Measurements from ENCODE around the gene PDE4B. TPM values are rescaled to one million over a fixed set of nuclear protein-coding genes. Genes with fewer than 3 reads are reported as not detected.

Gene PDE4B
- polyA plus RNA-seq, 3 donors from 2014 or later: 7.4 to 25.1 (median 18.9) TPM

GRCh38 chr1:66214901-66215300 lies 422.2 kb downstream of the PDE4B start:
- no peak for DNase-seq
- H3K4me1 Mint-ChIP-seq: peaks cover 3 to 6% of the 10 kb centered on the region in 2 donors
- peaks cover 0 to 2% (median 2%) of the 10 kb centered on the region in 3 donors for H3K27me3 Mint-ChIP-seq (ENCODE audit: low read depth in 3 of 3)
- no peak overlapping the region for H3K27ac Mint-ChIP-seq
- no peak overlapping the region for H3K4me3 Mint-ChIP-seq
- H3K36me3 Mint-ChIP-seq: no peaks in the 10 kb centered on the region
- H3K9me3 Mint-ChIP-seq: no peaks in the 10 kb centered on the region

DNA sequence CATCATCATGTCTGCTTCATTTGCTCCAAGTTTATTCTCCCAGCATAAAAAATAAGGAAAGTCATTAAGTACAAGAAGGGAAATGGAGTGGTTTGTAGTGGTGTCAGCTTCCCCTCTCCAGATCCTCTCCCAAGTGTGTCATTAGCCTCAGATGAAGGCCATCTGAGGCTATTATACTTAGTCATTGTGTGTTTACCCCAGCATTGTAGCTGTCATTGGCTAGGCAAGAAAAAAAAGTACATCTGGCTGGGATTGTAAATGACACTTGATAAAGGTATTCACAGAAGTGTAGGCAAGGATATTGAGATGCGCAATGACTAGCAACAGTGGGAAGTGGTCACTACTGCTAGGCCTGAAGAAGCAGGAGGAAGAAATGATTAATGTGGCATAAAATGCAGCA lies 424.3 kb downstream of the PDE4B start:
- Mint-ChIP-seq H3K4me1 (peaks cover 3 to 6% of the 10 kb centered on the region in 2 donors), H3K9me3 (no peaks in the 10 kb centered on the region), H3K27me3 (ENCODE audit: low read depth in 3 of 3) (peaks cover 0 to 2% (median 0%) of the 10 kb centered on the region in 3 donors), H3K36me3 (no peaks in the 10 kb centered on the region), H3K27ac (no peak overlapping the region), H3K4me3 (no peak overlapping the region)
- DNase-seq: no peak

GRCh38 chr1:66217561-66217960 lies 424.9 kb downstream of the PDE4B start:
- no peak overlapping the region for H3K27ac Mint-ChIP-seq
- DNase-seq: no peak
- H3K4me3 Mint-ChIP-seq: no peak overlapping the region
- H3K27me3 Mint-ChIP-seq (ENCODE audit: low read depth in 3 of 3): no peaks in the 10 kb centered on the region
- no peaks in the 10 kb centered on the region for H3K9me3 Mint-ChIP-seq
- H3K36me3 Mint-ChIP-seq: no peaks in the 10 kb centered on the region
- peaks cover 3 to 6% of the 10 kb centered on the region in 2 donors for H3K4me1 Mint-ChIP-seq

DNA sequence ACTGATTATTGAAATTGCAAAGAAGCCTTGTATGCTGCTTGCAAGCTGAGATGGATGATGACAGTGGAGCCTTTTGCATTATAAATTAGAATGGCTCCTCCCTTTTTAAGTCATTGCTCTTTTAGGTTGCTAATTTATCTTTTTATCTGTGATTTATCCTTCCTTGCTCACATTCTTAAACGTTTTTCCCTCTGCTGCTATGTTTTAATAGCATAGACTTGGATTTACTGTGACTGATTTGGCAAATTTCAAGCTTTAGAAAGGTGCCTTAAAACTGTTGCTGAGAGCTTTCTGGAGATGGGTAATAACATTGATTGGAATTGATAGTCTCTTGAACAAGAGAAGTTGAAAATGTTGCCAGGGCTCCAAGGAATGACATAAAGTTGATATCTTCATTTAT lies 427.8 kb downstream of the PDE4B start:
- H3K4me3 Mint-ChIP-seq: no peak overlapping the region
- H3K4me1 Mint-ChIP-seq: no peaks in the 10 kb centered on the region
- no peaks in the 10 kb centered on the region for H3K36me3 Mint-ChIP-seq
- H3K27ac Mint-ChIP-seq: no peak overlapping the region
- H3K9me3 Mint-ChIP-seq: peaks cover 0 to 2% (median 0%) of the 10 kb centered on the region in 6 donors
- peaks cover 0 to 7% (median 1%) of the 10 kb centered on the region in 3 donors for H3K27me3 Mint-ChIP-seq (ENCODE audit: low read depth in 3 of 3)
- DNase-seq: no peak

DNA sequence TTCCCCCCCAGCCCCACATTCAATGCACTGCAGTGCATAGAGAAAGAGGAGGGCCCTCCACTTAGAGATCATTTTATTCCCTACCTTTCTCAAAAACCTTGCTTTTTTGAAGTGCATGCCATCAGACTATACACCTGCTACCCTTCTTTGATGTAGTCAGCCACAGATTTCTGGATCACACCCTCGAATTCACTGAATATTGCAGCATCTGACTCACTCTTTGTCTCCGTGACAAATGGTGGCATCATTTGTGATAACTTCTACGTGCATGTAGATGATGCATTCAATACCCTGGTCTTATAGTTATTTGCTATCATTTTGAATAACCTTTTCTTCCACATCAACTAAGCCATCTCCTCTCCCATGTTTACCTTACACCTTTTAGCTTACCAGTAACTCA lies 431.0 kb downstream of the PDE4B start:
- H3K4me3 Mint-ChIP-seq: no peak overlapping the region
- no peaks in the 10 kb centered on the region for H3K4me1 Mint-ChIP-seq
- H3K27ac Mint-ChIP-seq: no peak overlapping the region
- no peaks in the 10 kb centered on the region for H3K36me3 Mint-ChIP-seq
- no peak for DNase-seq
- H3K27me3 Mint-ChIP-seq (ENCODE audit: low read depth in 3 of 3): peaks cover 0 to 7% (median 1%) of the 10 kb centered on the region in 3 donors
- H3K9me3 Mint-ChIP-seq: peaks cover 0 to 2% (median 0%) of the 10 kb centered on the region in 6 donors

- Mint-ChIP-seq H3K9me3 (peaks cover 0 to 2% (median 0%) of the 10 kb centered on the region in 6 donors), H3K4me3 (no peak overlapping the region), H3K4me1 (no peaks in the 10 kb centered on the region), H3K27me3 (ENCODE audit: low read depth in 3 of 3) (peaks cover 0 to 9% (median 1%) of the 10 kb centered on the region in 3 donors), H3K36me3 (no peaks in the 10 kb centered on the region), H3K27ac (no peak overlapping the region)
- no peak for DNase-seq
These were observed 434.3 kb downstream of the PDE4B start for GRCh38 chr1:66226985-66227384.

DNA sequence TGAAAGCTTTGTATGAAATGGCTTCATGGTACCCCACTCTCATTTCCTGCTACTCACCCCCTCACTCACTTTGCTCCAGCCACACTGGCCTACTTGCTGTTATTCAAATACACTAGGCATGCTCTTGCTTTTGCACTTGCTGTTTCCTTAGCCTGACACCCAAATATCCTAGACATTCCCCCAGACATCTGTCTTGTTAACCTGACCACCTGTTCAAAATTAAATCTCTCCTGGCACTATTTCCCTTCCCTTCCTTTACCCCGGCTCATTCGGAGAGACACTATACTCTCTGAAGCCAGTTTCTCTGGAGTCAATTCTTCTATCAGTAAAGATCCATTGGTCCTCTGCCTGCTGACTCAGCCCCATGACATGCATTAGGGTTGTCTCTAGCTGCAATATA lies 435.3 kb downstream of the PDE4B start:
- H3K4me1 Mint-ChIP-seq: no peaks in the 10 kb centered on the region
- no peak overlapping the region for H3K4me3 Mint-ChIP-seq
- peaks cover 0 to 2% (median 0%) of the 10 kb centered on the region in 6 donors for H3K9me3 Mint-ChIP-seq
- peaks cover 1 to 9% (median 1%) of the 10 kb centered on the region in 3 donors for H3K27me3 Mint-ChIP-seq (ENCODE audit: low read depth in 3 of 3)
- no peaks in the 10 kb centered on the region for H3K36me3 Mint-ChIP-seq
- DNase-seq: no peak
- no peak overlapping the region for H3K27ac Mint-ChIP-seq

DNA sequence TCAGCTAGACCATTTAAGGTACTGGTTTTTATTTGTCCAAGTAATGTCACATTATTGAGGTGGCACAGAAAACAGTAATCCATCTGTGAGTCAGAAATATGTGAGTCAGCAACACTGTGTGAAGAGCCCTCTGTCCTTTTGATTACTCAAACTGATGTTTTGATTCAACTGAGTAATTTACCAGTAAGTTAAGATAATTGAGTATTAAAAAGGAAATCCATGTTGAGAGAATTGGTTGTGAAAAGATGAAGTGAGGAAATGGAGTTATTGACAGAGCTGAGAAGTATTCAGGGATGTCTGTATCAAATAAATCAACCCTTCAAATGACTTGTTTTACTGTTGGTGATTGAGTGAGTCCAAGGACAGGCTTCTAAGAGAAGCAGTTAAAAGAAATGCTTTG lies 438.5 kb downstream of the PDE4B start:
- no peaks in the 10 kb centered on the region for H3K4me1 Mint-ChIP-seq
- H3K36me3 Mint-ChIP-seq: no peaks in the 10 kb centered on the region

DNA sequence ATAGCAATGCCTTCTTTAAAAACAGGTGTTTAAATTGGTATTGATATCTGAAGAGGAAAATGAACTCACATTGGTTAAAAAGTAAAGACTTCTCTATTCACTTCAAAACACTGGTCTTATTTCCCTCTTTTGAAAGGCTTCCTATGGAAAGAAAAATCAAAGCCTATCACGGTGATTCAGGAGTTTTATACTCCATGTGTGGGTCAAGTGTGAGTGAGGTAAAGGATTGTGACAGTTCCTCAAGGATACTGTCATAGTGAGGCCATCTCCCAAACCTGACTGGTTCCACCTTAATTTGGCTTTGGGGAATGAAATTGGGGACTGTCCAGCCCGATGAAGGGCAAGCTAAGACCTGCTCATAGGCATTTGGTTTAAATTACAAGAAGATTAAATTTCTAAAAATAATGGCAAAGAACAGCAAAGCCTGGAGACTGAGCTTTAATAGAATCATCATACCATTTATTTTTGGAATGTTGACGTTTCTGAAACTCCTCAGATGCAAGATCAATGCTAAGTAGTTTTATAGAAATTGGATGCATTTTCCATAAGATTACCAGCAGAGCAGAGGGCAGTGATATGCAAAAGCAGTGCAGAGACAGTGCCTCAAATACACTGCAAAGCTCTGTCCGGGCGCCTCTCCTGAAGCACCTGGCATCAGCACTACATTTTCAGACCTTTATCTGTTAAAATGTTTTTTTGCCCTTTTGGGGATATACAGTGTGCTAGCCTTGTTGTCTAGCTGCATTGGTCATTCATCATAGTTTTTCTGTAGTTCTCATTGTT lies 439.2 kb downstream of the PDE4B start:
- no peak overlapping the region for H3K4me3 Mint-ChIP-seq
- H3K27me3 Mint-ChIP-seq (ENCODE audit: low read depth in 3 of 3): peaks cover 1 to 5% (median 3%) of the 10 kb centered on the region in 3 donors
- peaks cover 0 to 1% (median 0%) of the 10 kb centered on the region in 6 donors for H3K9me3 Mint-ChIP-seq
- no peaks in the 10 kb centered on the region for H3K36me3 Mint-ChIP-seq
- no peaks in the 10 kb centered on the region for H3K4me1 Mint-ChIP-seq
- no peak for DNase-seq
- H3K27ac Mint-ChIP-seq: no peak overlapping the region

More for the DNA sequence above, 438.5 kb downstream of the PDE4B start:
- no peak overlapping the region for H3K4me3 Mint-ChIP-seq
- peaks cover under 1 to 5% (median 1%) of the 10 kb centered on the region in 3 donors for H3K27me3 Mint-ChIP-seq (ENCODE audit: low read depth in 3 of 3)
- H3K27ac Mint-ChIP-seq: no peak overlapping the region
- no peak for DNase-seq
- peaks cover 0 to 1% (median 0%) of the 10 kb centered on the region in 6 donors for H3K9me3 Mint-ChIP-seq

GRCh38 chr1:66237042-66237441 lies 444.3 kb downstream of the PDE4B start:
- Mint-ChIP-seq H3K27ac (no peak overlapping the region), H3K27me3 (ENCODE audit: low read depth in 3 of 3) (peaks cover 1 to 7% (median 3%) of the 10 kb centered on the region in 3 donors), H3K4me1 (no peaks in the 10 kb centered on the region), H3K9me3 (peaks cover 0 to 1% (median 0%) of the 10 kb centered on the region in 6 donors), H3K4me3 (no peak overlapping the region), H3K36me3 (no peaks in the 10 kb centered on the region)
- DNase-seq: no peak

DNA sequence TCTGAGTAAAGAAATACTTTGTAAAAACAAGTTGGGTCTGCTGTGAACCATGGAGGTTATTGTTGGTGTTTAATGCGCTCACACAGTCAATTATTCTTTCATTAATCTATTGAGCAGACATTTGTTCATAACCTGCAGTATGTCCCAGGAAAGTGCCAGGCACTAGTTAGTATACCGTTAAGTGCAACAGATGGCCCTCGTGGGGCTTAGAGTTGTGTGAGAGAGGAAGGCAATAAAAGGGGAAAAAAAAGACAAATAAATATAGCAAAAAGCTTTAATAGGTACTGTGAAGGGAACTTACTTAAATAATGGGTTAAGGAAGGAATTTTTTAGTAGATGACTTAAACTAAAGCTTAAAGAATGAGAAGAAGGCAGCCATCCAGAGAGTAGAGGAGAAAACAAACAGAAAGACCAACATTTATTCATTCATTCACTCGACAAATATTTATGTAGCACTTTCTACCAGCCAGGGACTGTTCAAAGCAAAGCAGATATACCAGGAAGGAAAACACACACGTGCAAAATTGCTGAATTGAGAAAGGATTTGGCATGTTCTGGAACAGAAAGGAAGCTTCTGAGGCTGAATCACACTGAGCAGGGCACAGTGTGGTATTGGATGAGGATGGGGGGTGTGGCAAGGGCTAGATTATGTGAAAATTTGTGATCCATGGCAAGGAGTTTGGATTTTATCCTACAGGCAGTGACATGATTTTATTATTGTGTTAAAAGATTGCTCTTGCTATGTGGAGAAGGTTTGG lies 445.2 kb downstream of the PDE4B start:
- H3K27ac Mint-ChIP-seq: no peak overlapping the region
- peaks cover 0 to 1% (median 0%) of the 10 kb centered on the region in 6 donors for H3K9me3 Mint-ChIP-seq
- peaks cover 0 to 7% (median 3%) of the 10 kb centered on the region in 3 donors for H3K27me3 Mint-ChIP-seq (ENCODE audit: low read depth in 3 of 3)
- no peak for DNase-seq
- H3K36me3 Mint-ChIP-seq: no peaks in the 10 kb centered on the region
- H3K4me1 Mint-ChIP-seq: no peaks in the 10 kb centered on the region
- H3K4me3 Mint-ChIP-seq: no peak overlapping the region

- DNase-seq: no peak
- no peaks in the 10 kb centered on the region for H3K4me1 Mint-ChIP-seq
- no peak overlapping the region for H3K4me3 Mint-ChIP-seq
- H3K27me3 Mint-ChIP-seq (ENCODE audit: low read depth in 3 of 3): peaks cover 0 to 4% (median 3%) of the 10 kb centered on the region in 3 donors
- H3K9me3 Mint-ChIP-seq: no peaks in the 10 kb centered on the region
- no peak overlapping the region for H3K27ac Mint-ChIP-seq
- no peaks in the 10 kb centered on the region for H3K36me3 Mint-ChIP-seq
These were observed 447.1 kb downstream of the PDE4B start for GRCh38 chr1:66239834-66240233.

DNA sequence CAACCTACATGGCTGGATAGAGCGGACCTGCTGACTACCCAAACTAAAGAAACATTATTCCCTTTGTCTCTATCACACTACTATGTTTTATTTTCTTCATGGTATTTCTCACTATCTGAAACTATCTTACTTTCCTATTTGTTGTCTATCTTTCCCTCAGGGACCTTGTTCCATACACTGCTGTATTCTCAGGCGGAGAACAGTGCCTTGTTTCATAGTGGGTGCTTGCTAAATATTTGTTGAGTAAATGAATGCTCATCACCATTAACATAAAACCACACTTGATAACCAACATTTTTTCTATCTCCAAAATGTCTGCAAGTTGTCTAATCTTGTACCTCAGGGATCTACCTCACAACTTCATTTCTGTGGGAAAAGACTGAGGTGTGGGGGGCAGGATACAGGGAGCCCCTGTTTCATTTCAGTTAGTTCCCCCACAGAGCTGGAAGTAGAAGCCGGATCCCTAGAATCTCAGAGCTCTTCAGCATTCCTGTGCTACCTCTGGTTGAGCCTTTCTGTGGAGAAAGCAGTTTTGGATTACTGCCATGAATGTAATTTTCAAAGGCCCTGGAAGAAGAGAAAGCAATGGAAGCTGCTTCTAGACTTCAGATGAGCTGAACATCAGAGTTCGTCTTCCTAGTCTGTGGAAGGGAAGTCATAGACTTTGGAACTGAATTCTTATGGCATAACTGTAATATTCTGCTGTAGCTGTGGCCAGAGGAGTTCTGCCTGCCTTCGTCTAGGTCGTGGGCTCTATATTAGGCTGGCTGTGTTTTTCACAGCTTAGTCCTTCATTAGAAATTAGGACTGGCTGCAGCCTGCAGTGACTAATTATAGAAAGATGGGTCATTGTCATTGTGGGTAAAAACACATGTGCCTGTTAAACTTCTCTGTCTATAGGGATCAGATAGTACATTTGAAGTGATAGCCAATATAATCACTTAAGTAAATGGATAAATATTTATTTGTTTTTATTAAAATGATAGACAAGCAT lies 448.1 kb downstream of the PDE4B start:
- Mint-ChIP-seq H3K4me3 (no peak overlapping the region), H3K27ac (no peak overlapping the region), H3K36me3 (no peaks in the 10 kb centered on the region)

More for the DNA sequence above, 448.1 kb downstream of the PDE4B start:
- peaks cover 0 to 4% (median 3%) of the 10 kb centered on the region in 3 donors for H3K27me3 Mint-ChIP-seq (ENCODE audit: low read depth in 3 of 3)
- no peaks in the 10 kb centered on the region for H3K9me3 Mint-ChIP-seq
- no peak for DNase-seq
- no peaks in the 10 kb centered on the region for H3K4me1 Mint-ChIP-seq

Measured in immature natural killer cell (primary cell).